H9 (cell line): ENCODE data around the gene DPAGT1. TPM values are rescaled to one million over a fixed set of nuclear protein-coding genes. Genes with fewer than 3 reads are reported as not detected.

Experiments
- DNase-seq: peaks from one replicate; pipeline ENCODE4 v3.0.0-alpha.2; 2017
- H2AFZ ChIP-seq: one replicate; pipeline ENCODE4 v1.6.1; 2013; ENCODE audit warnings: mild to moderate bottlenecking, low read length, control low read depth, moderate library complexity
- H2AK5ac ChIP-seq: 2 replicates; pipeline ENCODE4 v1.6.1; 2013; ENCODE audit warnings: low read length, control low read depth, mixed read lengths; ENCODE audit not compliant: insufficient read length
- H2BK120ac ChIP-seq: one replicate; pipeline ENCODE4 v1.6.1; 2013; ENCODE audit warnings: low read depth, mild to moderate bottlenecking, low read length, control low read depth, inconsistent platforms; ENCODE audit not compliant: poor library complexity, severe bottlenecking
- H2BK12ac ChIP-seq: 2 replicates; pipeline ENCODE4 v1.6.1; 2013; ENCODE audit warnings: low read length, control low read depth, mixed read lengths, low read depth; ENCODE audit not compliant: insufficient read length
- H2BK15ac ChIP-seq: 2 replicates; pipeline ENCODE4 v1.6.1; 2013; ENCODE audit warnings: low read depth, low read length, control low read depth
- H2BK20ac ChIP-seq: one replicate; pipeline ENCODE4 v1.6.1; 2013; ENCODE audit warnings: low read depth, mild to moderate bottlenecking, low read length, control low read depth, inconsistent platforms; ENCODE audit not compliant: poor library complexity, severe bottlenecking
- H2BK5ac ChIP-seq: 2 replicates; pipeline ENCODE4 v1.6.1; 2013; ENCODE audit warnings: low read length, control low read depth, mixed read lengths; ENCODE audit not compliant: insufficient read length
- H3K14ac ChIP-seq: 2 replicates; pipeline ENCODE4 v1.6.1; 2013; ENCODE audit warnings: low read length, control low read depth; ENCODE audit not compliant: insufficient read depth
- H3K18ac ChIP-seq: 2 replicates; pipeline ENCODE4 v1.6.1; 2013; ENCODE audit warnings: low read depth, mild to moderate bottlenecking, mixed read lengths, low read length, control low read depth; ENCODE audit not compliant: insufficient read length
- H3K23ac ChIP-seq: 2 replicates; pipeline ENCODE4 v1.6.1; 2013; ENCODE audit warnings: low read length, control low read depth, mixed read lengths, low read depth; ENCODE audit not compliant: insufficient read length
- H3K23me2 ChIP-seq: 2 replicates; pipeline ENCODE4 v1.6.1; 2013; ENCODE audit warnings: low read depth, mild to moderate bottlenecking, mixed read lengths, low read length, control low read depth; ENCODE audit not compliant: insufficient read length, poor library complexity, severe bottlenecking
- H3K27ac ChIP-seq: 2 replicates; pipeline ENCODE4 v1.5.1; 2013; ENCODE audit warnings: low read length, control low read depth, mixed read lengths, low read depth; ENCODE audit not compliant: insufficient read length
- H3K27me3 ChIP-seq: 2 replicates; pipeline ENCODE4 v1.6.1; 2013; ENCODE audit warnings: low read length, control low read depth, inconsistent platforms; ENCODE audit not compliant: insufficient read depth
- H3K4ac ChIP-seq: 2 replicates; pipeline ENCODE4 v1.6.1; 2013; ENCODE audit warnings: low read depth, mild to moderate bottlenecking, control low read depth, inconsistent platforms, low read length, moderate library complexity
- H3K4me1 ChIP-seq: 2 replicates; pipeline ENCODE4 v1.6.1; 2013; ENCODE audit warnings: low read length, control low read depth, inconsistent platforms; ENCODE audit not compliant: insufficient read depth
- H3K4me2 ChIP-seq: 2 replicates; pipeline ENCODE4 v1.6.1; 2013; ENCODE audit warnings: low read length, control low read depth, mixed read lengths; ENCODE audit not compliant: insufficient read length, insufficient read depth
- H3K56ac ChIP-seq: 2 replicates; pipeline ENCODE4 v1.6.1; 2013; ENCODE audit warnings: low read depth, mild to moderate bottlenecking, mixed read lengths, low read length, control low read depth; ENCODE audit not compliant: insufficient read length
- H3K79me1 ChIP-seq: 2 replicates; pipeline ENCODE4 v1.6.1; 2013; ENCODE audit warnings: low read depth, mild to moderate bottlenecking, moderate library complexity, low read length, control low read depth, inconsistent platforms; ENCODE audit not compliant: insufficient read depth, poor library complexity, severe bottlenecking
- H3K79me2 ChIP-seq: 2 replicates; pipeline ENCODE4 v1.6.1; 2013; ENCODE audit warnings: low read length, control low read depth, inconsistent platforms; ENCODE audit not compliant: insufficient read depth
- H3K9ac ChIP-seq: 2 replicates; pipeline ENCODE4 v1.6.1; 2013; ENCODE audit warnings: low read length, control low read depth, mixed read lengths; ENCODE audit not compliant: insufficient read length; ENCODE audit errors: extremely low read depth
- H3K9me3 ChIP-seq: one replicate; pipeline ENCODE4 v1.6.1; 2013; ENCODE audit warnings: low read depth, low read length, inconsistent platforms; ENCODE audit not compliant: control insufficient read depth
- H3T11ph ChIP-seq: one replicate; pipeline ENCODE4 v1.6.1; 2013; ENCODE audit warnings: mild to moderate bottlenecking, low read length, control low read depth, inconsistent platforms
- H4K20me1 ChIP-seq: one replicate; pipeline ENCODE4 v1.6.1; 2013; ENCODE audit not compliant: control insufficient read depth, insufficient read length, insufficient read depth
- H4K5ac ChIP-seq: 2 replicates; pipeline ENCODE4 v1.6.1; 2013; ENCODE audit warnings: low read depth, mild to moderate bottlenecking, mixed read lengths, low read length, control low read depth; ENCODE audit not compliant: insufficient read length
- H4K8ac ChIP-seq: replicated peaks from 2 replicates; pipeline ENCODE4 v1.6.1; 2013; ENCODE audit warnings: low read length, control low read depth, mixed read lengths, low read depth; ENCODE audit not compliant: insufficient read length
- H4K91ac ChIP-seq: 2 replicates; pipeline ENCODE4 v1.6.1; 2013; ENCODE audit warnings: low read depth, mild to moderate bottlenecking, moderate library complexity, mixed read lengths, low read length, control low read depth; ENCODE audit not compliant: insufficient read length
- H3K27ac Mint-ChIP-seq, 3 experiments: 2 replicates in 2 of 3; 3 replicates in 1 of 3; pipeline ENCODE4 v1.8.0; 2020 to 2021; ENCODE audit warnings: mixed read lengths in 3 of 3, mild to moderate bottlenecking in 1 of 3, moderate library complexity in 1 of 3
- H3K27me3 Mint-ChIP-seq: 2 replicates; pipeline ENCODE4 v1.8.0; 2021; ENCODE audit warnings: low read depth, mild to moderate bottlenecking, moderate library complexity, mixed read lengths
- H3K36me3 Mint-ChIP-seq, 3 experiments: 2 replicates in 2 of 3; 3 replicates in 1 of 3; pipeline ENCODE4 v1.8.0; 2020 to 2021; ENCODE audit warnings: low read depth in 3 of 3, mixed read lengths in 3 of 3; ENCODE audit not compliant: insufficient read depth in 1 of 3
- H3K4me1 Mint-ChIP-seq, 2 experiments: 2 replicates each; pipeline ENCODE4 v1.8.0; 2020; ENCODE audit warnings: mixed read lengths in 2 of 2
- H3K4me3 Mint-ChIP-seq, 2 experiments: 2 replicates in 1 of 2; 3 replicates in 1 of 2; pipeline ENCODE4 v1.8.0; 2020 to 2021; ENCODE audit warnings: mild to moderate bottlenecking in 2 of 2, mixed read lengths in 2 of 2, moderate library complexity in 1 of 2
- H3K9me3 Mint-ChIP-seq, 2 experiments: 2 replicates in 1 of 2; 3 replicates in 1 of 2; pipeline ENCODE4 v1.8.0; 2020; ENCODE audit warnings: mild to moderate bottlenecking in 2 of 2, mixed read lengths in 2 of 2, moderate library complexity in 1 of 2
- CTCF ChIP-seq: fragments of 200-600 bp; sonication (generic); conservative IDR thresholded peaks from 3 replicates; pipeline ENCODE4 v1.8.0; 2021; ENCODE audit warnings: antibody characterized with exemption, mild to moderate bottlenecking
- WGBS: extraction: QIAGEN DNeasy Blood & Tissue Kit; methylation state at CpG from one replicate; pipeline ENCODE4 v1.1.7; 2013; ENCODE audit warnings: missing lambda C conversion rate, low lambda C conversion rate, mixed read lengths; ENCODE audit not compliant: insufficient read length; ENCODE audit errors: extremely low coverage; 5-methylcytosine and 5-hydroxymethylcytosine counted together
- total RNA-seq: library from RNA; stranded (reverse); gene quantifications from 2 replicates; pipeline ENCODE4 v1.2.1, GENCODE V29; 2021

The DPAGT1 gene
- total RNA-seq, 1 experiment from 2014 or later: 43.6 TPM

DNA sequence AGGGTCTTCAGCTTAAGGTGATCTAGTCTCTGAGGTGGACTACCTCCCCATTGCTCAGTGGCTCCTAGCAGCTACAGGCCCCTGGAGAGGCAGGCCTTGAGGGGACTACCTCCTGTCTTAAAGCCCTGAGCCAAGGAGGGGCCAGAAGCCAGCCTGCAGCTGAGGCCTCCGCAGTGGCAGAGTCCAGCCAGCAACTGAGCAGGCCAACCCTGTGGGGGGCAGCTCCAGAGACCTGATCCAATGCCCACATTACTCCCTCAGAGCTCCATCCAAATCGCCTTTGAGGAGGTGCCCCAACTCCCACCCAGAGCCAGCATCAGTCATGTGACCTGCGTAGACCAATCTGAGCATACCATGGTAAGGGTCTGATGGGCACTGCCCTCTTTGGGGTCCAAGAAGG lies 8.2 kb upstream of the DPAGT1 start:
- H3K23ac ChIP-seq: no peak overlapping the region
- H3K18ac ChIP-seq: no peak overlapping the region
- no peak overlapping the region for H3K4ac ChIP-seq
- H3K4me3 Mint-ChIP-seq: no peak overlapping the region; a peak in 1 of 5 replicates
- no peak overlapping the region for H2BK15ac ChIP-seq
- H3K14ac ChIP-seq: no peak overlapping the region
- no peak overlapping the region for H4K8ac ChIP-seq
- no peak overlapping the region for H3K27ac Mint-ChIP-seq
- peaks cover 27 to 28% of the 10 kb centered on the region in 2 experiments for H3K4me1 Mint-ChIP-seq
- no peak overlapping the region for H4K5ac ChIP-seq
- no peak overlapping the region for H4K91ac ChIP-seq
- no peaks in the 10 kb centered on the region for H3K79me1 ChIP-seq
- DNase-seq: no peak
- no peak overlapping the region for H3K27ac ChIP-seq
- TF ChIP-seq CTCF: no peak
- H2BK12ac ChIP-seq: no peak overlapping the region
- H3K4me2 ChIP-seq: no peak overlapping the region
- no peaks in the 10 kb centered on the region for H3K9me3 ChIP-seq
- peaks cover 5% of the 10 kb centered on the region; the same call in 1 of the 2 replicates for H3K27me3 ChIP-seq
- no peaks in the 10 kb centered on the region for H3K79me2 ChIP-seq
- H3K36me3 Mint-ChIP-seq: no peaks in the 10 kb centered on the region; a peak in 1 of 7 replicates
- no peak overlapping the region for H3K9ac ChIP-seq
- H3K27me3 Mint-ChIP-seq: peaks cover 16% of the 10 kb centered on the region
- no peaks in the 10 kb centered on the region; a peak in 1 of 5 replicates for H3K9me3 Mint-ChIP-seq
- H2BK20ac ChIP-seq: no peak overlapping the region
- H4K20me1 ChIP-seq: no peaks in the 10 kb centered on the region
- H2BK5ac ChIP-seq: no peak overlapping the region
- no peak overlapping the region for H2AFZ ChIP-seq
- H3K23me2 ChIP-seq: peaks cover 10% of the 10 kb centered on the region
- no peak overlapping the region for H3T11ph ChIP-seq
- WGBS: no CpG with 5 or more reads among the region's 3 CpGs
- H3K56ac ChIP-seq: no peak overlapping the region
- H3K4me1 ChIP-seq: peaks cover 8% of the 10 kb centered on the region; the same call in 1 of the 2 replicates
- no peak overlapping the region for H2AK5ac ChIP-seq
- H2BK120ac ChIP-seq: no peak overlapping the region
